ENCODE results near the gene CALN1.

The CALN1 gene

DNA sequence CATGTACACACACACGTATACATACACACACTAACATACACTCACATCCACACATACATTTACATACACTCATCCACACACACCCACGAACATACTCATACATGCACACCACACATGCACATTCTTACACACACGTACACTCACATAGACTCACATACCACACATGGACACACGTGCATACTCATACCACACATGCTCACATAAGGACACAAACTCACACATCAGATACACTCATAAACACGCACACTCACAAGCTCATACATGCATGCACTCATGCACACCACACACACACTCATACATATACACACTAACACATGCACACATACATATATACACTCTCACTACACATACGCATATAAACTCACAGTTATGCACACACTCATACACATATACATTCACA, 1.2 kb upstream of the CALN1 start:
- TF ChIP-seq, protein P1, sequence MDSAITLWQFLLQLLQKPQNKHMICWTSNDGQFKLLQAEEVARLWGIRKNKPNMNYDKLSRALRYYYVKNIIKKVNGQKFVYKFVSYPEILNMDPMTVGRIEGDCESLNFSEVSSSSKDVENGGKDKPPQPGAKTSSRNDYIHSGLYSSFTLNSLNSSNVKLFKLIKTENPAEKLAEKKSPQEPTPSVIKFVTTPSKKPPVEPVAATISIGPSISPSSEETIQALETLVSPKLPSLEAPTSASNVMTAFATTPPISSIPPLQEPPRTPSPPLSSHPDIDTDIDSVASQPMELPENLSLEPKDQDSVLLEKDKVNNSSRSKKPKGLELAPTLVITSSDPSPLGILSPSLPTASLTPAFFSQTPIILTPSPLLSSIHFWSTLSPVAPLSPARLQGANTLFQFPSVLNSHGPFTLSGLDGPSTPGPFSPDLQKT (IDR thresholded peaks at IDR 0.05; ENCODE audit: borderline replicate concordance, low read depth, low read length) = no peak
- TF ChIP-seq, protein P2, sequence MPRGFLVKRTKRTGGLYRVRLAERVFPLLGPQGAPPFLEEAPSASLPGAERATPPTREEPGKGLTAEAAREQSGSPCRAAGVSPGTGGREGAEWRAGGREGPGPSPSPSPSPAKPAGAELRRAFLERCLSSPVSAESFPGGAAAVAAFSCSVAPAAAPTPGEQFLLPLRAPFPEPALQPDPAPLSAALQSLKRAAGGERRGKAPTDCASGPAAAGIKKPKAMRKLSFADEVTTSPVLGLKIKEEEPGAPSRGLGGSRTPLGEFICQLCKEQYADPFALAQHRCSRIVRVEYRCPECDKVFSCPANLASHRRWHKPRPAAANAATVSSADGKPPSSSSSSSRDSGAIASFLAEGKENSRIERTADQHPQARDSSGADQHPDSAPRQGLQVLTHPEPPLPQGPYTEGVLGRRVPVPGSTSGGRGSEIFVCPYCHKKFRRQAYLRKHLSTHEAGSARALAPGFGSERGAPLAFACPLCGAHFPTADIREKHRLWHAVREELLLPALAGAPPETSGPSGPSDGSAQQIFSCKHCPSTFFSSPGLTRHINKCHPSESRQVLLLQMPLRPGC (tag by site-specific recombination; IDR thresholded peaks at IDR 0.05) = no peak
- no peak for TF ChIP-seq HOXD13 (CRISPR knock-in tag; IDR thresholded peaks at IDR 0.05; ENCODE audit: borderline replicate concordance)
- H3K4me3 ChIP-seq (ENCODE audit: low read depth, low read length) = no peak overlapping the region
- no peaks in the 10 kb centered on the region for H3K4me1 ChIP-seq (ENCODE audit: control insufficient read depth, insufficient read depth, low read length)
- no peak overlapping the region for H3K27ac ChIP-seq (ENCODE audit: extremely low read depth, low read depth, low read length)
- H3K36me3 ChIP-seq (ENCODE audit: control insufficient read depth in 2 of 2, insufficient read depth in 1 of 2, low read length in 2 of 2) = no peaks in the 10 kb centered on the region
- no peaks in the 10 kb centered on the region for H3K9me3 ChIP-seq (ENCODE audit: control insufficient read depth, insufficient read depth, low read depth, low read length)
- ChIA-PET CTCF (no interaction called here), POLR2A (no interaction called here)

DNA sequence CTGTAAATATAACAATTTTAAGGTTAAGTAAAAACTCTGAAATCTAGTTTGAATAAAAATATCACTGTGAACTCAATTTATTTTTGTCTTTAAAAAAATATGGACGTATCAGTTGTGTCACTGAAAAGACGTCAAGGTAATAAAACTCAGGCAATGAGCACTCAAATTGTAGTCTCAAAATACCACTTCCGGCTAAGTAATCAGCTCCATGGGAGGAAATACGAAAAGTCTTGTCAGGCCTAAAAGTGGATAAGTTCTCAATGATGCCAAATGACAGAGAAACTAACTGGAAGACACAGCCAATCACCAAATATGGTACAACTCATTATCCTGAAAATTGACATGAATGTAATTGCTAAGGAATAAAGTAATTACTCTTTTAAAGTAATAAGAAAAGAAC, 719 bp downstream of the CALN1 start:
- no peaks in the 10 kb centered on the region for H3K4me1 ChIP-seq (ENCODE audit: control insufficient read depth, insufficient read depth, low read length)
- ChIA-PET CTCF (no interaction called here), POLR2A (no interaction called here)
- H3K9me3 ChIP-seq (ENCODE audit: control insufficient read depth, insufficient read depth, low read depth, low read length) = no peaks in the 10 kb centered on the region
- no peaks in the 10 kb centered on the region for H3K36me3 ChIP-seq (ENCODE audit: control insufficient read depth in 2 of 2, insufficient read depth in 1 of 2, low read length in 2 of 2)
- no peak overlapping the region for H3K4me3 ChIP-seq (ENCODE audit: low read depth, low read length)
- TF ChIP-seq, protein P3, sequence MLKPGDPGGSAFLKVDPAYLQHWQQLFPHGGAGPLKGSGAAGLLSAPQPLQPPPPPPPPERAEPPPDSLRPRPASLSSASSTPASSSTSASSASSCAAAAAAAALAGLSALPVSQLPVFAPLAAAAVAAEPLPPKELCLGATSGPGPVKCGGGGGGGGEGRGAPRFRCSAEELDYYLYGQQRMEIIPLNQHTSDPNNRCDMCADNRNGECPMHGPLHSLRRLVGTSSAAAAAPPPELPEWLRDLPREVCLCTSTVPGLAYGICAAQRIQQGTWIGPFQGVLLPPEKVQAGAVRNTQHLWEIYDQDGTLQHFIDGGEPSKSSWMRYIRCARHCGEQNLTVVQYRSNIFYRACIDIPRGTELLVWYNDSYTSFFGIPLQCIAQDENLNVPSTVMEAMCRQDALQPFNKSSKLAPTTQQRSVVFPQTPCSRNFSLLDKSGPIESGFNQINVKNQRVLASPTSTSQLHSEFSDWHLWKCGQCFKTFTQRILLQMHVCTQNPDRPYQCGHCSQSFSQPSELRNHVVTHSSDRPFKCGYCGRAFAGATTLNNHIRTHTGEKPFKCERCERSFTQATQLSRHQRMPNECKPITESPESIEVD (tag by site-specific recombination; IDR thresholded peaks at IDR 0.05) = no peak
- no peak for TF ChIP-seq ZNF510 (tag by site-specific recombination; IDR thresholded peaks at IDR 0.05; ENCODE audit: insufficient replicate concordance)
- TF ChIP-seq ZSCAN30 (tag by site-specific recombination; IDR thresholded peaks at IDR 0.05) = no peak
- TF ChIP-seq GLIS2 (tag by site-specific recombination; IDR thresholded peaks at IDR 0.05) = no peak
- TF ChIP-seq, protein P4, sequence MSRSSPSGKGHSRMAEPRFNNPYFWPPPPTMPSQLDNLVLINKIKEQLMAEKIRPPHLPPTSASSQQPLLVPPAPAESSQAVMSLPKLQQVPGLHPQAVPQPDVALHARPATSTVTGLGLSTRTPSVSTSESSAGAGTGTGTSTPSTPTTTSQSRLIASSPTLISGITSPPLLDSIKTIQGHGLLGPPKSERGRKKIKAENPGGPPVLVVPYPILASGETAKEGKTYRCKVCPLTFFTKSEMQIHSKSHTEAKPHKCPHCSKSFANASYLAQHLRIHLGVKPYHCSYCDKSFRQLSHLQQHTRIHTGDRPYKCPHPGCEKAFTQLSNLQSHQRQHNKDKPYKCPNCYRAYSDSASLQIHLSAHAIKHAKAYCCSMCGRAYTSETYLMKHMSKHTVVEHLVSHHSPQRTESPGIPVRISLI (tag by site-specific recombination; IDR thresholded peaks at IDR 0.05) = no peak
- no peak for TF ChIP-seq ZNF785 (tag by site-specific recombination; IDR thresholded peaks at IDR 0.05)
- TF ChIP-seq ZNF560 (tag by site-specific recombination; IDR thresholded peaks at IDR 0.05; ENCODE audit: borderline replicate concordance) = no peak
- TF ChIP-seq, protein P5, sequence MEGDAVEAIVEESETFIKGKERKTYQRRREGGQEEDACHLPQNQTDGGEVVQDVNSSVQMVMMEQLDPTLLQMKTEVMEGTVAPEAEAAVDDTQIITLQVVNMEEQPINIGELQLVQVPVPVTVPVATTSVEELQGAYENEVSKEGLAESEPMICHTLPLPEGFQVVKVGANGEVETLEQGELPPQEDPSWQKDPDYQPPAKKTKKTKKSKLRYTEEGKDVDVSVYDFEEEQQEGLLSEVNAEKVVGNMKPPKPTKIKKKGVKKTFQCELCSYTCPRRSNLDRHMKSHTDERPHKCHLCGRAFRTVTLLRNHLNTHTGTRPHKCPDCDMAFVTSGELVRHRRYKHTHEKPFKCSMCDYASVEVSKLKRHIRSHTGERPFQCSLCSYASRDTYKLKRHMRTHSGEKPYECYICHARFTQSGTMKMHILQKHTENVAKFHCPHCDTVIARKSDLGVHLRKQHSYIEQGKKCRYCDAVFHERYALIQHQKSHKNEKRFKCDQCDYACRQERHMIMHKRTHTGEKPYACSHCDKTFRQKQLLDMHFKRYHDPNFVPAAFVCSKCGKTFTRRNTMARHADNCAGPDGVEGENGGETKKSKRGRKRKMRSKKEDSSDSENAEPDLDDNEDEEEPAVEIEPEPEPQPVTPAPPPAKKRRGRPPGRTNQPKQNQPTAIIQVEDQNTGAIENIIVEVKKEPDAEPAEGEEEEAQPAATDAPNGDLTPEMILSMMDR (tag by site-specific recombination; IDR thresholded peaks at IDR 0.05) = no peak
- no peak overlapping the region for H3K27ac ChIP-seq (ENCODE audit: extremely low read depth, low read depth, low read length)

DNA sequence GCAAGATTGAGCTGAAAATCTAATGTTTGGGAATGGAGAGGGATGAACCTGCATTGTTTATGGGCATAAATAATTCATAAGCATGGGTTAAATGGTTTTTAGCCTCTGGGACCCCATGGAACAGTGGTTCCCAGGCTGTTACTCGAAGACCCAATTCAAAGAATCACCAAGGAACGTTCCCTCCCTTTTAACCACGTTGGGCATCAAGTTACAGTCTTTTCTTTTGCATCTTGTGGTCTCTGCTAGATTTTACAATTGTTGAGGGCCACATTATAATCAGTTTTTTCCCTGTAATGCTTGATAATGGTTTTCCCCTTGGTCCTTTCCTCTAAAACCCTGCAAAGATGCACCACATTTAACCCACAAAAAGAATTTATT, 2.5 kb downstream of the CALN1 start:
- no peak overlapping the region for H3K27ac ChIP-seq (ENCODE audit: extremely low read depth, low read depth, low read length)
- POLR2A ChIA-PET = no interaction called here
- CTCF ChIA-PET = no interaction called here
- no peak overlapping the region for H3K4me3 ChIP-seq (ENCODE audit: low read depth, low read length)
- TF ChIP-seq ZBTB8A (tag by site-specific recombination; IDR thresholded peaks at IDR 0.05) = no peak
- TF ChIP-seq, protein P6, sequence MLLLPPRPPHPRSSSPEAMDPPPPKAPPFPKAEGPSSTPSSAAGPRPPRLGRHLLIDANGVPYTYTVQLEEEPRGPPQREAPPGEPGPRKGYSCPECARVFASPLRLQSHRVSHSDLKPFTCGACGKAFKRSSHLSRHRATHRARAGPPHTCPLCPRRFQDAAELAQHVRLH (tag by site-specific recombination; IDR thresholded peaks at IDR 0.05) = no peak
- TF ChIP-seq RBAK (tag by site-specific recombination; IDR thresholded peaks at IDR 0.05) = no peak
- TF ChIP-seq, protein P7, sequence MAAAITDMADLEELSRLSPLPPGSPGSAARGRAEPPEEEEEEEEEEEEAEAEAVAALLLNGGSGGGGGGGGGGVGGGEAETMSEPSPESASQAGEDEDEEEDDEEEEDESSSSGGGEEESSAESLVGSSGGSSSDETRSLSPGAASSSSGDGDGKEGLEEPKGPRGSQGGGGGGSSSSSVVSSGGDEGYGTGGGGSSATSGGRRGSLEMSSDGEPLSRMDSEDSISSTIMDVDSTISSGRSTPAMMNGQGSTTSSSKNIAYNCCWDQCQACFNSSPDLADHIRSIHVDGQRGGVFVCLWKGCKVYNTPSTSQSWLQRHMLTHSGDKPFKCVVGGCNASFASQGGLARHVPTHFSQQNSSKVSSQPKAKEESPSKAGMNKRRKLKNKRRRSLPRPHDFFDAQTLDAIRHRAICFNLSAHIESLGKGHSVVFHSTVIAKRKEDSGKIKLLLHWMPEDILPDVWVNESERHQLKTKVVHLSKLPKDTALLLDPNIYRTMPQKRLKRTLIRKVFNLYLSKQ (tag by site-specific recombination; IDR thresholded peaks at IDR 0.05; ENCODE audit: borderline replicate concordance) = no peak
- H3K36me3 ChIP-seq (ENCODE audit: control insufficient read depth in 2 of 2, insufficient read depth in 1 of 2, low read length in 2 of 2) = no peaks in the 10 kb centered on the region
- no peaks in the 10 kb centered on the region for H3K4me1 ChIP-seq (ENCODE audit: control insufficient read depth, insufficient read depth, low read length)
- no peaks in the 10 kb centered on the region for H3K9me3 ChIP-seq (ENCODE audit: control insufficient read depth, insufficient read depth, low read depth, low read length)
